HFFc6 (cell line): ENCODE measurements around the gene ZNF655. TPM values are rescaled to one million over a fixed set of nuclear protein-coding genes. Genes with fewer than 3 reads are reported as not detected.

Experiments used
- DNase-seq: peaks from one replicate; pipeline ENCODE4 v3.0.0-alpha.2; 2018
- H3K27ac Mint-ChIP-seq: 2 replicates; pipeline ENCODE4 v1.8.0; 2020; ENCODE audit warnings: mild to moderate bottlenecking, mixed read lengths
- H3K27me3 Mint-ChIP-seq: 2 replicates; pipeline ENCODE4 v1.8.0; 2021; ENCODE audit warnings: mild to moderate bottlenecking, moderate library complexity, mixed read lengths; ENCODE audit not compliant: insufficient read depth
- H3K36me3 Mint-ChIP-seq: 2 replicates; pipeline ENCODE4 v1.8.0; 2021; ENCODE audit warnings: low read depth, mixed read lengths
- H3K4me1 Mint-ChIP-seq: 2 replicates; pipeline ENCODE4 v1.8.0; 2020; ENCODE audit warnings: low read depth, mixed read lengths
- H3K4me3 Mint-ChIP-seq: 2 replicates; pipeline ENCODE4 v1.8.0; 2020; ENCODE audit warnings: mild to moderate bottlenecking, moderate library complexity, mixed read lengths
- H3K9me3 Mint-ChIP-seq: 2 replicates; pipeline ENCODE4 v1.8.0; 2020; ENCODE audit warnings: mild to moderate bottlenecking, mixed read lengths
- total RNA-seq, 6 experiments: library from RNA; stranded (reverse); fragmentation: NEBNext Ultra II Directional; extraction: Animal tissue kit (Norgen Biotek cat#: 25700); gene quantifications; 2 replicates in 1 of 6; 3 replicates in 5 of 6; pipeline ENCODE4 v1.2.3, GENCODE V29; 2021
- TF ChIP-seq, protein P1 (sequence below): fragments of 200-600 bp; sonication (generic); IDR thresholded peaks from 2 replicates; pipeline ENCODE4 v1.5.0; 2021; ENCODE audit warnings: antibody characterized with exemption, mild to moderate bottlenecking

Gene ZNF655
- total RNA-seq, 6 experiments from 2014 or later = 38.6 to 50.0 (median 43.5) TPM

DNA sequence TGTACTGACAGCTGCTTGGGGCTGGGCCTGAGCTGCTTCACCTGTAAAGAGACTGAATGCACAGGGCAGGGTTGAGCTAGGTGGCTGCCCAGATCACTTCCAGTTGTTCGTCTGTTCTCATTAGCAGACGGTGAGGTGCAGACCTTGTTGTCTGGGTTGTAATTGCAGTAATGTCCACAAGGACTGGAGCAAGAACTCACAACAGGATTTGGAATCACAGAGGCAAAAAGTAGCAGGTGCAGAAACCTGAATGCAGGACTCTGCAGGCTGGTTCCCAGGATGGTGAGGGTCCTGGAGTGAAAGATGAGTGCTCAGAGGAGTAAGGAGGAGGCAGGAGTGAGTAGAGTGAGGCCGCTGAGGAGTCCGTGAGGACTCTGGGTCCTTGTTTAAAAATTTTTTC, 67.5 kb downstream of the ZNF655 start:
- Mint-ChIP-seq H3K27me3 (no peaks in the 10 kb centered on the region; the same call in 1 of the 2 replicates), H3K9me3 (no peaks in the 10 kb centered on the region), H3K4me3 (no peak overlapping the region), H3K27ac (no peak overlapping the region), H3K36me3 (peaks cover 63% of the 10 kb centered on the region), H3K4me1 (peaks cover 22% of the 10 kb centered on the region)
- DNase-seq = no peak
- TF ChIP-seq, protein P1, sequence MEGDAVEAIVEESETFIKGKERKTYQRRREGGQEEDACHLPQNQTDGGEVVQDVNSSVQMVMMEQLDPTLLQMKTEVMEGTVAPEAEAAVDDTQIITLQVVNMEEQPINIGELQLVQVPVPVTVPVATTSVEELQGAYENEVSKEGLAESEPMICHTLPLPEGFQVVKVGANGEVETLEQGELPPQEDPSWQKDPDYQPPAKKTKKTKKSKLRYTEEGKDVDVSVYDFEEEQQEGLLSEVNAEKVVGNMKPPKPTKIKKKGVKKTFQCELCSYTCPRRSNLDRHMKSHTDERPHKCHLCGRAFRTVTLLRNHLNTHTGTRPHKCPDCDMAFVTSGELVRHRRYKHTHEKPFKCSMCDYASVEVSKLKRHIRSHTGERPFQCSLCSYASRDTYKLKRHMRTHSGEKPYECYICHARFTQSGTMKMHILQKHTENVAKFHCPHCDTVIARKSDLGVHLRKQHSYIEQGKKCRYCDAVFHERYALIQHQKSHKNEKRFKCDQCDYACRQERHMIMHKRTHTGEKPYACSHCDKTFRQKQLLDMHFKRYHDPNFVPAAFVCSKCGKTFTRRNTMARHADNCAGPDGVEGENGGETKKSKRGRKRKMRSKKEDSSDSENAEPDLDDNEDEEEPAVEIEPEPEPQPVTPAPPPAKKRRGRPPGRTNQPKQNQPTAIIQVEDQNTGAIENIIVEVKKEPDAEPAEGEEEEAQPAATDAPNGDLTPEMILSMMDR = peak; percentile 31

Other genes starting within 250 kb of the ZNF655 start
- gene ARPC1A, start 232.7 kb upstream of the ZNF655 start, total RNA-seq = 100 to 1,000 TPM; 261 to 285 (median 281) TPM
- gene ARPC1B, start 183.9 kb upstream of the ZNF655 start, total RNA-seq = 100 to 1,000 TPM; 233 to 281 (median 249) TPM
- 100 to 1,000 TPM; 148 to 213 (median 180) TPM for gene PDAP1, start 150.0 kb upstream of the ZNF655 start, total RNA-seq
- gene BUD31, start 149.7 kb upstream of the ZNF655 start, total RNA-seq = 100 to 1,000 TPM; 134 to 147 (median 146) TPM
- 1 to 10 TPM; 4.5 to 8.6 (median 6.7) TPM for gene PTCD1, start 119.8 kb upstream of the ZNF655 start, total RNA-seq
- 10 to 100 TPM; 26.7 to 34.0 (median 29.2) TPM for gene CPSF4, start 119.7 kb upstream of the ZNF655 start, total RNA-seq
- gene ATP5MF, start 92.5 kb upstream of the ZNF655 start, total RNA-seq = 100 to 1,000 TPM; 388 to 466 (median 440) TPM
- 1 to 10 TPM; 5.2 to 6.4 (median 5.6) TPM for gene ZNF789, start 85.8 kb upstream of the ZNF655 start, total RNA-seq
- gene ZNF394, start 58.4 kb upstream of the ZNF655 start, total RNA-seq = 10 to 100 TPM; 12.7 to 15.1 (median 14.4) TPM
- 10 to 100 TPM in 5 of 6 experiments, 1 to 10 TPM in 1; 10.0 to 12.8 (median 11.3) TPM for gene ZKSCAN5, start 54.0 kb upstream of the ZNF655 start, total RNA-seq
- gene FAM200A, start 6.5 kb upstream of the ZNF655 start, total RNA-seq = 1 to 10 TPM; 3.6 to 5.5 (median 5.3) TPM
- gene TMEM225B, start 39.6 kb downstream of the ZNF655 start, total RNA-seq = 1 to 10 TPM in 1 of 6 experiments, under 1 TPM in 5; 0.24 to 1.4 (median 0.52) TPM
- 10 to 100 TPM in 3 of 6 experiments, 1 to 10 TPM in 3; 9.3 to 12.6 (median 9.9) TPM for gene ZSCAN25, start 58.3 kb downstream of the ZNF655 start, total RNA-seq
- gene CYP3A5, start 121.4 kb downstream of the ZNF655 start, total RNA-seq = 1 to 10 TPM in 2 of 6 experiments, under 1 TPM in 4; 0.30 to 1.8 (median 0.48) TPM
- gene CYP3A7, start 176.6 kb downstream of the ZNF655 start, total RNA-seq = under 1 TPM in 1 of 6 experiments, not detected in 5; 0.09 TPM
- not detected for gene CYP3A4, start 225.5 kb downstream of the ZNF655 start, total RNA-seq